Effector memory CD8-positive, alpha-beta T cell (primary cell): ENCODE measurements around the gene FNDC1.

Experiments used
- ATAC-seq: fragments of 150-1000 bp; cut with Tn5 transposase; replicated peaks from 2 replicates; pipeline ENCODE4 v1.10.0; 2021; ENCODE audit warnings: mild to moderate bottlenecking, moderate library complexity
- DNase-seq, 3 experiments: peaks; one replicate each; pipeline ENCODE4 v3.0.0; 2021
- H3K27ac Mint-ChIP-seq, 2 donors: one replicate each; pipeline ENCODE4 v1.8.0; 2022; ENCODE audit warnings: mild to moderate bottlenecking in 2 of 2, mixed read lengths in 2 of 2, moderate library complexity in 2 of 2
- H3K27me3 Mint-ChIP-seq, 2 donors: one replicate each; pipeline ENCODE4 v1.8.0; 2022; ENCODE audit warnings: mixed read lengths in 2 of 2
- H3K36me3 Mint-ChIP-seq: one replicate; pipeline ENCODE4 v1.8.0; 2022; ENCODE audit warnings: mild to moderate bottlenecking, moderate library complexity, mixed read lengths; ENCODE audit not compliant: insufficient read depth
- H3K4me1 Mint-ChIP-seq, 2 donors: one replicate each; pipeline ENCODE4 v1.8.0; 2022; ENCODE audit warnings: low read depth in 2 of 2, mixed read lengths in 2 of 2
- H3K4me3 Mint-ChIP-seq, 2 donors: one replicate each; pipeline ENCODE4 v1.8.0; 2022; ENCODE audit warnings: mild to moderate bottlenecking in 2 of 2, mixed read lengths in 2 of 2, moderate library complexity in 2 of 2
- H3K9me3 Mint-ChIP-seq, 2 donors: one replicate each; pipeline ENCODE4 v1.8.0; 2022; ENCODE audit warnings: mixed read lengths in 2 of 2

FNDC1 gene

DNA sequence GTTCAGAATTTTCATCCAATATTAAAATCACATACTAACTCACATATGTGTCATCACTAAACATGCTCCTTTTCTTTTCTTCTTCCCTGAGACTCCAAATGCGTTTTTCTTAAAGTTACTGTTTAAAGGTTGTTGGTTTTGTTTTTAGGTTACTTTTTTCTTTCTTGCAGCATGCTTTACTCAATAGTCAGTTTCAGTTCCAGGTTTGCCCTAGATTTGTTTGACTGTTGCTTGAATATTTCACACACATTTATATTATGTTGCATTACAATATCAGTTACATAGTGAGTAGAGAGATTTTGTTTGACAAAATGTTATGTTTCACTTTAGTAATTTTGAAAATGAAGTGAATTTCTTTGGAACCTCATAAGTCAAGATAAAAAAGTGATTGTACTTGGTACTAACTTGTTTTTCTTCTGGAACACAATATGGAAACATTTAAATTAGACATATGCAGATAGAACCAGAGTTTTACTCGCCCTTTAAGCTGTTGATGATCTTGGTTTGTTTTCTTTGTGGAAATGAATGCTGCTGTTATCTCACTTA, 27.3 kb downstream of the FNDC1 start:
- Mint-ChIP-seq H3K9me3 (no peaks in the 10 kb centered on the region), H3K4me1 (no peaks in the 10 kb centered on the region), H3K4me3 (no peak overlapping the region), H3K36me3 (no peaks in the 10 kb centered on the region), H3K27ac (no peak overlapping the region), H3K27me3 (peaks cover 42 to 86% of the 10 kb centered on the region in 2 donors)
- ATAC-seq (no peak), DNase-seq (no peak)

DNA sequence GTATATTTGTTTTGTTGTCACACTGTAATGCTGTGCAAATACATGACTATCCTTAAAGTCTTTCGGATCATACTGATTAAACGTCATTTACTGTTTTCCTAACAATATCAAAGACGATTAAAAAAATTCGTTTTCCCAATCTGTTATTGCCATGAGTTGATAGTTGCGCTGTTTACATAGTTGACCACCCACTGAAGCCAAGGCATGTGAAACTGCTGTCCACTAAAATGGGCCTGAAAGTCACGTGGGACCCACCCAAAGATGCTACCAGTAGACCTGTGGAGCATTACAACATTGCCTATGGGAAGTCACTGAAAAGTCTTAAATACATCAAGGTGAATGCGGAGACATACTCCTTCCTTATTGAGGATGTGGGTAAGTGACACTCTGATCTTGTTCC, 28.1 kb downstream of the FNDC1 start:
- ATAC-seq: no peak
- Mint-ChIP-seq H3K4me3 (no peak overlapping the region), H3K27ac (no peak overlapping the region), H3K36me3 (no peaks in the 10 kb centered on the region), H3K27me3 (peaks cover 43 to 78% of the 10 kb centered on the region in 2 donors), H3K9me3 (no peaks in the 10 kb centered on the region), H3K4me1 (no peaks in the 10 kb centered on the region)
- no peak for DNase-seq

- no peak for ATAC-seq
Observed at GRCh38 chr6:159201336-159201735, 32.1 kb downstream of the FNDC1 start.

GRCh38 chr6:159203304-159204005, 34.3 kb downstream of the FNDC1 start:
- no peak overlapping the region for H3K4me3 Mint-ChIP-seq
- H3K27ac Mint-ChIP-seq: no peak overlapping the region
- peaks cover 17 to 54% of the 10 kb centered on the region in 2 donors for H3K27me3 Mint-ChIP-seq
- no peaks in the 10 kb centered on the region for H3K9me3 Mint-ChIP-seq
- ATAC-seq: no peak
- DNase-seq: no peak
- no peaks in the 10 kb centered on the region for H3K36me3 Mint-ChIP-seq
- H3K4me1 Mint-ChIP-seq: peaks cover 5 to 9% of the 10 kb centered on the region in 2 donors

More at GRCh38 chr6:159201336-159201735, 32.1 kb downstream of the FNDC1 start:
- Mint-ChIP-seq H3K4me1 (peaks cover 5 to 9% of the 10 kb centered on the region in 2 donors), H3K27ac (no peak overlapping the region), H3K27me3 (peaks cover 24 to 56% of the 10 kb centered on the region in 2 donors), H3K36me3 (no peaks in the 10 kb centered on the region), H3K9me3 (no peaks in the 10 kb centered on the region), H3K4me3 (no peak overlapping the region)
- DNase-seq: no peak

DNA sequence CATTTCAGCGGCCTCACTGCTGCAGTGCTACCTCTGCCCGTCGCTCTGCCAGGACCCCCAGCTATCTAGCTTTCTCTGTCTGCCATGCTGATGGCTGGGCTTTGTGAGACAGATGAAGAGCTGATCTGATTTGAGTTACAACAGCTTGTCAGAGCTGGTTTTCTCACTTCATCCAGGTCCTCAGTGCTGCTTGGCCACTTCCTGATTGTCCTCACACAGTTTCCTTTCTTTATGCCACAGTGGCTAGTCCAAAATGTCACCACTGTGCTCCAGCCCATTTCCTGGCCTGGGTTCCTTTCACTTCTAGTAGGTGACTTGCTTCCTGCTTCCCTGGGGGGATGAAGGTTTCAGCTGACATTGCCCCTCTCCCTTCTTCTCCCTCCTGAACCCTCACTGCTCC, 35.4 kb downstream of the FNDC1 start:
- peaks cover 18 to 48% of the 10 kb centered on the region in 2 donors for H3K27me3 Mint-ChIP-seq
- peaks cover 5 to 9% of the 10 kb centered on the region in 2 donors for H3K4me1 Mint-ChIP-seq
- H3K36me3 Mint-ChIP-seq: no peaks in the 10 kb centered on the region
- no peak for ATAC-seq
- H3K9me3 Mint-ChIP-seq: no peaks in the 10 kb centered on the region
- H3K27ac Mint-ChIP-seq: no peak overlapping the region
- DNase-seq: no peak
- H3K4me3 Mint-ChIP-seq: no peak overlapping the region

- peaks cover 13 to 53% of the 10 kb centered on the region in 2 donors for H3K27me3 Mint-ChIP-seq
- no peak overlapping the region for H3K4me3 Mint-ChIP-seq
Observed at GRCh38 chr6:159212028-159212427, 42.8 kb downstream of the FNDC1 start.

GRCh38 chr6:159212525-159213280, 43.5 kb downstream of the FNDC1 start:
- H3K27me3 Mint-ChIP-seq: peaks cover 17 to 58% of the 10 kb centered on the region in 2 donors
- H3K27ac Mint-ChIP-seq: no peak overlapping the region
- H3K36me3 Mint-ChIP-seq: no peaks in the 10 kb centered on the region
- H3K9me3 Mint-ChIP-seq: no peaks in the 10 kb centered on the region
- H3K4me1 Mint-ChIP-seq: no peaks in the 10 kb centered on the region
- no peak for DNase-seq
- no peak for ATAC-seq
- H3K4me3 Mint-ChIP-seq: no peak overlapping the region

More at GRCh38 chr6:159212028-159212427, 42.8 kb downstream of the FNDC1 start:
- no peak overlapping the region for H3K27ac Mint-ChIP-seq
- ATAC-seq (no peak), DNase-seq (no peak)
- H3K4me1 Mint-ChIP-seq: no peaks in the 10 kb centered on the region
- no peaks in the 10 kb centered on the region for H3K9me3 Mint-ChIP-seq
- no peaks in the 10 kb centered on the region for H3K36me3 Mint-ChIP-seq

DNA sequence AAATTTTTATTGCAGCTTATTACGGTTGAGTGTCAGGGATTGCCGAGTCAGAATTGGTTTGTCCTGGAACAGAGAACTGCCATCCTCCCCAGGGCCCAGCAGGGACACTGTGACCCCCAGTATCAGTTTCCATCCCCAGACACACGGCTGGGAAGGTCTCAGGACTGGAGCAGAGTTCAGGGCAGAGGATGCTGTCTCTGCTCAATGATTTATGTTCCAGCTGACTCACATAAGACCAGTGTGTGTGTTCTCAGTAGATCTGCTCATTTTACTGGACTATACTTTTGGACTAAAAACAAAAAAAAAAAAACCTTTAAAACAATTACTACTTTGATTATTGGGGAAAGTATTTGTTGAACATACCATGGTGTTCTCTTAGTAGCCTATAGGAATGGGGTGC, 44.2 kb downstream of the FNDC1 start:
- Mint-ChIP-seq H3K36me3 (no peaks in the 10 kb centered on the region), H3K27ac (no peak overlapping the region), H3K9me3 (no peaks in the 10 kb centered on the region), H3K4me3 (no peak overlapping the region), H3K27me3 (peaks cover 24 to 65% of the 10 kb centered on the region in 2 donors), H3K4me1 (no peaks in the 10 kb centered on the region)
- DNase-seq (no peak), ATAC-seq (no peak)

- Mint-ChIP-seq H3K4me1 (no peaks in the 10 kb centered on the region), H3K4me3 (no peak overlapping the region), H3K36me3 (no peaks in the 10 kb centered on the region), H3K27me3 (peaks cover 28 to 72% of the 10 kb centered on the region in 2 donors), H3K27ac (no peak overlapping the region), H3K9me3 (no peaks in the 10 kb centered on the region)
- DNase-seq (no peak), ATAC-seq (no peak)
Observed at GRCh38 chr6:159214281-159214680, 45.1 kb downstream of the FNDC1 start.

DNA sequence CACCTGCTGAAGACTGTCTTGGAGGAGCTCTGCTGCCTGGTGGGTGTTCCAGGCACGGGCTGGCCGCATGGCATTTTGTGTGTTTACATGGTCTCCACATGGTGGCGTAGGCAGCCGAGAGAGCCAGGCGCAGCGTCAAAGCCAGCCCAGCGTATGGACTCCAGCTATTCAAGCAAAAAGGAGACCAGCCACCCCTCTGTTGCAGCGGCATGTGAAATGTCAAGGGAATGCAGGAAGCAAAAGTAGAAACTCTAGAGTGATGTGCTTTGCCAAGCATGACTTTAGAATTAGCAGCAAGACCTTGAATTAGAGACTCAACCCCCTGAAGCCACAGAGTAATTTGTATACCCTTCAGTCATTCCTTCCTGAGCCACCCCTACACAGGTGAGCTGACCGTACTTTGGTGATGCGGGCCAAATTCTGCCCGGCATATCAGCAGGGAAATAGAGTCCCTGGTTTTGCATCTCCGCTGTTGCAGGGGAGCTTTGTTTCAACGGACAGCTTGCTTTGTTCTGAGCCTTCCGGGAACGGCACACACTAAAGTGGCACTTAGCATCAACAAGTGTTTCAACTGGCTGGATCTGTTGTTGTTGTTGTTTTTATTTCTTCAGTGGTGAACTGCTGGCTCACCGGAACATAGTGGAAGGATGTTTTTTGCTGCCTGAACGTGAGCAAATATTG, 48.5 kb downstream of the FNDC1 start:
- DNase-seq: no peak
- ATAC-seq: no peak

GRCh38 chr6:159220093-159220492, 50.9 kb downstream of the FNDC1 start:
- no peak overlapping the region for H3K4me3 Mint-ChIP-seq
- H3K9me3 Mint-ChIP-seq: no peaks in the 10 kb centered on the region
- H3K27me3 Mint-ChIP-seq: peaks cover 56 to 82% of the 10 kb centered on the region in 2 donors
- peaks cover 2% of the 10 kb centered on the region for H3K36me3 Mint-ChIP-seq
- H3K4me1 Mint-ChIP-seq: peaks cover 0 to 1% of the 10 kb centered on the region in 2 donors
- DNase-seq (no peak), ATAC-seq (no peak)
- H3K27ac Mint-ChIP-seq: no peak overlapping the region

More for the DNA sequence above, 48.5 kb downstream of the FNDC1 start:
- Mint-ChIP-seq H3K4me3 (no peak overlapping the region), H3K9me3 (no peaks in the 10 kb centered on the region), H3K27me3 (peaks cover 41 to 80% of the 10 kb centered on the region in 2 donors), H3K4me1 (peaks cover 0 to 1% of the 10 kb centered on the region in 2 donors), H3K36me3 (peaks cover 2% of the 10 kb centered on the region), H3K27ac (no peak overlapping the region)

- Mint-ChIP-seq H3K9me3 (no peaks in the 10 kb centered on the region), H3K4me1 (peaks cover 0 to 1% of the 10 kb centered on the region in 2 donors), H3K27ac (no peak overlapping the region), H3K4me3 (no peak overlapping the region), H3K27me3 (peaks cover 56 to 79% of the 10 kb centered on the region in 2 donors), H3K36me3 (peaks cover 2% of the 10 kb centered on the region)
- no peak for DNase-seq
- no peak for ATAC-seq
Observed at GRCh38 chr6:159221486-159222170, 52.4 kb downstream of the FNDC1 start.

GRCh38 chr6:159224452-159224851, 55.3 kb downstream of the FNDC1 start:
- Mint-ChIP-seq H3K4me1 (peaks cover 0 to 1% of the 10 kb centered on the region in 2 donors), H3K27me3 (peaks cover 41 to 60% of the 10 kb centered on the region in 2 donors), H3K27ac (no peak overlapping the region), H3K4me3 (no peak overlapping the region), H3K36me3 (peaks cover 2% of the 10 kb centered on the region), H3K9me3 (no peaks in the 10 kb centered on the region)
- ATAC-seq (no peak), DNase-seq (no peak)
